Stimulated activated CD8-positive, alpha-beta memory T cell treated with anti-CD3 and anti-CD28 coated beads, Interleukin-15, amount 100 ng/mL, for 4 hours (primary cell): ENCODE data around the gene PRKAB1.
"Not testable (repeated sequence)": the region's sequence is repeated elsewhere in the genome, so short reads cannot be mapped to it uniquely, and the experiment has no call there.

ENCODE experiments used
- DNase-seq, 2 donors: peaks; one replicate each; pipeline ENCODE4 v3.0.0-alpha.2; 2020; ENCODE audit warnings: low read depth in 2 of 2

PRKAB1 gene

GRCh38 chr12:119667577-119668323 is at the start of gene PRKAB1:
Gene PRKAB1 (plus strand): TSS chr12:119668133. CDS start chr12:119668245, 112 bp downstream.
- peak; percentile 90 to 94 for DNase-seq

- not testable (repeated sequence) for DNase-seq
Observed at GRCh38 chr12:119618328-119618896, 49.5 kb upstream of the PRKAB1 start.

- no peak for DNase-seq
Observed at GRCh38 chr12:119620490-119620889, 47.4 kb upstream of the PRKAB1 start.

GRCh38 chr12:119621878-119622277 is 46.1 kb upstream of the PRKAB1 start:
- DNase-seq = no peak

- no peak for DNase-seq
Observed at GRCh38 chr12:119624966-119625365, 43.0 kb upstream of the PRKAB1 start.

GRCh38 chr12:119627019-119627643 is 40.8 kb upstream of the PRKAB1 start:
- DNase-seq = no peak

GRCh38 chr12:119627686-119628085 is 40.2 kb upstream of the PRKAB1 start:
- no peak for DNase-seq

- no peak for DNase-seq
Observed at GRCh38 chr12:119630223-119630780, 37.6 kb upstream of the PRKAB1 start.

GRCh38 chr12:119630962-119631550 is 36.9 kb upstream of the PRKAB1 start:
- no peak for DNase-seq

GRCh38 chr12:119631930-119632678 is 35.8 kb upstream of the PRKAB1 start:
- no peak for DNase-seq

- DNase-seq = no peak
Observed at GRCh38 chr12:119634743-119635142, 33.2 kb upstream of the PRKAB1 start.

GRCh38 chr12:119642986-119643385 is 24.9 kb upstream of the PRKAB1 start:
- no peak for DNase-seq

GRCh38 chr12:119644930-119645329 is 23.0 kb upstream of the PRKAB1 start:
- no peak for DNase-seq

GRCh38 chr12:119645535-119646059 is 22.3 kb upstream of the PRKAB1 start:
- DNase-seq = no peak

GRCh38 chr12:119649202-119649808 is 18.6 kb upstream of the PRKAB1 start:
- no peak for DNase-seq

- no peak for DNase-seq
Observed at GRCh38 chr12:119652665-119653064, 15.3 kb upstream of the PRKAB1 start.

GRCh38 chr12:119657001-119657400 is 10.9 kb upstream of the PRKAB1 start:
- DNase-seq = not testable (repeated sequence)

GRCh38 chr12:119658166-119658565 is 9.8 kb upstream of the PRKAB1 start:
- not testable (repeated sequence) for DNase-seq

GRCh38 chr12:119659289-119659897 is 8.5 kb upstream of the PRKAB1 start:
- peak in 1 of 2 donors; percentile 11 for DNase-seq

- no peak for DNase-seq
Observed at GRCh38 chr12:119660076-119660475, 7.9 kb upstream of the PRKAB1 start.
